Stimulated activated CD8-positive, alpha-beta memory T cell treated with anti-CD3 and anti-CD28 coated beads, Interleukin-2, amount 100 ng/mL, for 1 hour (primary cell): Measurements from ENCODE around the gene URGCP.
"Not testable (repeated sequence)": the region's sequence is repeated elsewhere in the genome, so short reads cannot be mapped to it uniquely, and the experiment has no call there.

Experiments used
- DNase-seq, 2 donors: peaks; one replicate each; pipeline ENCODE4 v3.0.0-alpha.2; 2020; ENCODE audit warnings: low read depth in 2 of 2

URGCP gene

DNA sequence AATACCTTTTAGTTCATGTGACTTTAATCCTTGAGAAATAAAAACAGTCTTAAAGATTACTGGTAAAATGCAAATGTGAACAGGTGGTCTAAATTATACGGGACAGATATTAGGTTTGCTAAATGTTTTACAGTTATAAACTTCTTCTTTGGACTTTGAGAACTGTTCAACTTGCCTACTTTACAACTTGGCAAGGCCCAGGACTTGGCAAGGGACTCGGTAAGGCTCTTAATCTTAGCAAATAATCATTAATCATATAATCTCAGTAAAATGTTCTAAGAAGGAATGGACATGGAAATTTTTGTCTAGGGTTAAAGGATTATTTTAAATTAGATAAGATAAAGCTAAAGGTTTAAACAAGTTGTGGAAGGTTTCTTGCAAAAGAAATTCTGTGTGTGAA, 15.0 kb upstream of the URGCP start:
- no peak for DNase-seq

DNA sequence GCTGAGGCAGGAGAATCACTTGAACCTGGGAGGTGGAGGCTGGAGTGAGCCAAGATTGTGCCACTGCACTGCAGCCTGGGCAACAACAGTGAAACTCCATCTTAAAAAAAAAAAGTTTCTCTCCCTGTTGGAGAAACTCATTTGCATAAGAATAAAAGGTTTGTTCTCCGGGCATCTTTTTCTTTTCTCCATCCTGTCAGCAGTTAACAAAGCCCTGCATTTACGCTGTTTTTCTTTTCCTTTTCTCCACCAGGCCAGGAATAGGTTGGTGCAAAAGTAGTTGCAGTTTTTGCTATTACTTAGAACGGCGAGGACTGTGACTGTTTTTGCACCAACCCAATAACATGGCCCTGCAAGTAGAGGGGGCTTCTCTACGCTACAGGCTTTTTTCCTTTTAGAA, 9.5 kb upstream of the URGCP start:
- DNase-seq = no peak

DNA sequence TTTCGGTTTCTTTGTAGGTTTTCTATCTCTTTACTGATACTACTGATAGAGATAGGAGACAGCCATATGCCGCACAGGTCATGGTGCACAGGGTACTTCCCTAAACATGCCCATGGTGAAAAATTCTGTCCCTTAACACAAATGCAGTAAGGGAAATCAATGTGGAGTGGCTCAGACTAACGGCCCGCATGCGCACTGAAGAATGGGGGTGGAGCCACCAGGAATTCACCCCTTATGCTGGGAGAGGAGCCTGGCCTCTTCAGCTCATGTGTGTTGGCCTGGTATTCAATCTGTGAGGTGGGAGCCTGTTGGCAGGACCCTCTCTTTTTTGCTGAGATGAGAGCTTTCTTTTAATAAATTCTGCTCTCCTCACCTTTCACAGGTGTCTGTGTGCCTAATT, 8.4 kb upstream of the URGCP start:
- no peak for DNase-seq

DNA sequence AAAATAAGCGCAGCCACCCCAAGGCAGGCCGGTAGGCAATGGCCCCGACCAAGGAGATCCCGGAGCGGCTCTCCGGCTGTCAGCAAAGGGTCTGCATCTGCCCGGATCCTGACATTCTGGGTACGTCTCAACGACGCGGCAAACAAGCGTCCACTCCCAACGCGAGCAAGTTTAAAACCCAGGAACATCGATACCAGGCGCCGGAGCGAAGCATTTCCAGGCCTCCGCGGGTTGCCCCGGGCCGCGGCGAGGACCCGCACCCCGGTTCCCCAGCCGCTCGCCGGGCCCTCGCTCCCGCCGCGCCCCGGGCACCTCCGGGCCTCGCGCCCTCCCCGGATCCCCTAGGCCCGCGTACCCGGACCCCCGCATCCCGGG, 453 bp downstream of the URGCP start:
- DNase-seq = no peak

DNA sequence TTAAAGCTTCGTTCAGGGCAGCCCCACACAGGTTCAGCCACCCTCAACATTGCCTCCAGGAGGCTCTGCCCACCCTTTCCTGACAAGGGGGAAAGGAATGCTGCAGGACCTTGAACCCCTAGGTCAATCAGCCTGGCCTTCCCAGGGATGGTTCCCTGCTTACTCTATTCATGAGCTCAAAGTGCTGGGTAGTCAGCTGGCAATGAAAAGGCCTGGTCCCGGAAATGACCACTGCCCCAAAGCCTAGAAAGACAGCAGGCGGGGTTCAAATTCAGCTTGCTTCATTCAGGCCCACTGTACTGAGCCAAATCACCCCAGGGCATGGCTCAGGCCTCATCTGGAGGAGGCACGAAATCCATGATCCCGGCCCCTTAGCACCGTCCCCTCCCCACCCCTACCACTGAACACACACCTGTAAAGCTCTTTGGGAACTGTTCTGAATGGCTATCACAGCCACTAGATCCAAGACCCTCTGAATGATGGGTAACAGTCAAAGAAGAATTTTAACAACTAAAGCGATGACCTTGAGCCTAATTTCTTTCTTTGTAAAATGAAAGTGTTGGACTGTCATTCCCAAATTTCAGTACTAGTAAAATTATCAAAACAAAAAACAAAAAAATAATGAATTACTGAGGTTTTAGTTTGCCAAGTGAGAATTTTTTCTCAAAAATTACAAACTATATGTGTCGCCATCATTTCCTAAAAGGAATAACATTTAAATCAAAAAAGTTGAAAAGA, 1.0 kb downstream of the URGCP start:
- DNase-seq = no peak

DNA sequence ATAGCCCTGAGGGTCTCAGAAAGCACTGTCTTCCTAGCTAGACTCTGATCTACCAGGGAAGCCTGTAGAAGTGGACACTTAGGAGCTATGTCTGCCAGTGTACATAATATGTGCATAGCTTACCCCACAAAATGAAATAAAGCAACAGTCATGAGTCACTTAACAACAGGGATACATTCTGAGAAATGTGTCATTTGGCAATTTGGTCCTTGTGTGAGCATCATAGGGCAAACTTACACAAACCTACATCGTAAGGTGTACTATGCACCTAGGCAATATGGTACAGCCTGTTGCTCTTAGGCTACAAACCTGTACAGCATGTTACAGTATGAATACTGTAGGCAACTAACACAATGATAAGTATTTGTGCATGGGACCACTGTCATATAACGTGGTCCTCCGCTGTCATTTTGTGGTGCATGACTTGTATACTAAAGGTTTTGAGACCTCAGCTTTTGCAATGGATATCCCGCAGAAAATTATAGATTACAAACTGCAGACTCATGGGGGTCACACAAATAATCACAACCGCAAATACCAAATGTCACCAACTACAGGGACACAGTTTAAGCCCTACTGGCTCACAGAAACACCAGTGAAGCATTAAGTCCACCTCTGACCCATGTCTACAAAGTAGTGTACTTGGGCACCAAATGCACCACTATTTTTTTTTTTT, 1.7 kb downstream of the URGCP start:
- no peak for DNase-seq

DNA sequence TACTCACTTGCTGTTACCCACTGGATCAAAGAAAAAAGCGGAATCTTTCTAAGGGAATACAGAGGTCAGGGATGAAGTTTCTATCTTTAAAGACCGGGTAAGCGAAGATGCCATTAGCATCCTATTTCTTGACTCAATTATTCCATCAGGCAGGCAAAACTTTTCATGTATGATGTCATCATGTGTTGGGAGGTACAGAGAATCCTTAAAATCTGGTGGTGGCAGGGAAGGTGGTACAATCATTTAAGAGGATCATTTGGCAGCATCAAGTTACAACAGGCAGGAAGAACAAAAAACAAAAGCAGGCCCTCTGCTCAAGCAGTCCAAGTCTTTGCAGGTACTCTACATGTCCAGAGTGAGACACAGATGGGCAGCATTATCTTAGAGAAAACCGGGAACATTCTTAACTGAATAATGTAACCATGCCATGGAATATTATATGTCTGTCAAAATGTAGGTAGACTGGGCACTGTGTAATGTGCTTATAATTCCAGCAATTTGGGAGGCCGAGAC, 3.8 kb downstream of the URGCP start:
- no peak for DNase-seq

DNA sequence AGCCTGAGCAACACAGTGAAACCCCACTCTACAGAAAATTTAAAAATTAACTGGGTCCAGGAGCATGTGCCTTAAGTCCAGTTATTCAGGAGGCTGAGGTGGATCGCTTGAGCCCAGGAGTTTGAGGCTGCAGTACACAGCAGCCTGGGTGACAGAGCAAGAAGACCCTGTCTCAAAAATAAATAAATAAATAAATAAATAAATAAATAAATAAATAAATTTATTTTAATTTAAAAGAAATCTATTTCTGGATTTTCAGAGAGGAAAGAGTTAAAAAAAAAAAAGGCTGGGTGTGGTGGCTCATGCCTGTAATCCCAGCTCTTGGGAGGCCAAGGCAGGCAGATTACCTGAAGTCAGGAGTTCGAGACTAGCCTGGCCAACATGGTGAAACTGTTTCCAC, 7.8 kb downstream of the URGCP start:
- not testable (repeated sequence) for DNase-seq

DNA sequence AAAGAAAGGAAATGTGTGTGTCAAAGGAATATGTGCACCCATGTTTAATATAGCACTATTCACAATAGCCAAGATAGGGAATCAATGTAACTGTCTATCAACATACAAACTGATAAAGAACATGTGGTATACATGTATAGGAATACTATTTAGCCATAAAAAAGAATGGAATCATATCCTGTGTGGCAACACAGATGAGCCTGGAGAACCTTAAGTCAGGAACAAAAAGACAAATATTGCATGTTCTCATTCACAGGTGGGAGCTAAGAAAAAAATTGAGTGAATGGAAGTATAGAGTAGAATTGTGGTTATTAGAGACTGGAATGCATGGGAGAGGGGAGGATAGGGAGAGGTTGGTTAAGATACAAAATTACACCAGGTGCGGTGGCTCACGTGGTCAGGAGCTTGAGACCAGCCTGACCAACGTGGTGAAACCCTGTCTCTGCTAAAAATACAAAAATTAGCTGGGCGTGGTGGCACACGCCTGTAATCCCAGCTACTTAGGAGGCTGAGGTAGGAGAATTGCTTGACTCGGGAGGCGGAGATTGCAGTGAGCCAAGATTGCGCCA, 10.5 kb downstream of the URGCP start:
- no peak for DNase-seq

DNA sequence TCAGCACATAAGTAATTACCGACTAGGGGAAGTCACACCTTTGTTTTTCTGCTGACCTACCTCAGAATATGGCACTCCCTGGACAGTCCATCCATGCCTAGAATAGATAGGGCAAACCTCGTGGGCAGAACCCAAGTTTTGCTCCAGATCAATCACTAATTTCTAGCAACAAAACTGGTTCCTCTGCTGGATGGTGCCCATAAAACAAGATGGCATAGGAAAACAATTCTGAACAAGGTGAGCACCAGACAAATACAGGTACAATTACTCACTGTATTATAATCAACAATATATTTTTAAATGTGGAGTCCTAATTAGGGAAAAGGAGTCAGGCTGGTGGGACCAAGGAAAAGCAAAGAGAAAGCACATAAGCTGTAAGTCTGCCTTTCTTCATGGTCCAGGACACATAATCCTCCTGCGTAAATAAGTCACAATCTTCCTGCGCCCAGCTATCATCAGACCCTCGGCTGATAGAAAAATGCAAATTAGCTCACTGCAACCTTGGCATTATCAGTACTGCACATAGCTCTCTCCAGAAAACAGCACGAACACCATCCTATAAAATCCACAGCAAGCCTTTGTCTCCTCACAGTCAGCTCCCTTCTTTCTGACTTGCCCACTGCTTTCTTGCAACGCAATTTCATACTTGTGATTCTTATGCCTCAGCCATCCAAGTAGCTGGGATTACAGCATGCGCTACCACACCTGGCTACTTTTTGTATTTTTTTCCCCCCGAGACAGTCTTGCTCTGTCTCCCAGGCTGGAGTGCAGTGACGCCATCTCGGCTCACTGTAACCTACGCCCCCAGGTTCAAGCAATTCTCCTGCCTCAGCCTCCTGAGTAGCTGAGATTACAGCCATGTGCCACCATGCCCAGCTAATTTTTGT, 15.1 kb downstream of the URGCP start:
- no peak for DNase-seq

DNA sequence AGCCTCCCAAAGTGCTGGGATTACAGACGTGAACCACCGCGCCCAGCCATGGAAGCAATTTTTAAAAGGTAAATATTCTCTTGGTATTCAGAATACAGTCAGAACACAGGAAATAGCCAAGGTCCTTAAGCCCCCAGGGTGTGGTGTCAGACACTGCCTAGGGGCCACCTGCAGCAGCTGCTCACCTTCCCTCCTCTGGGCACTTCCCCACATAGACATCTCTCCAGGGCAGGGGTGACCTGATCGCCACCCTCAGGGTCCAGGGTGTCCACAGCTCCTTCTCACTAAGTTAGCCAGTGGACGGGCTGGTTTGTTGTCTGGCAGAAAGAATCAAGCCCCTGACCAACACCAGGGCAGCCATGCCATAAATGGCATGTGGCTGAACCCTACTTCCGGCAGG, 15.9 kb downstream of the URGCP start:
- no peak for DNase-seq

DNA sequence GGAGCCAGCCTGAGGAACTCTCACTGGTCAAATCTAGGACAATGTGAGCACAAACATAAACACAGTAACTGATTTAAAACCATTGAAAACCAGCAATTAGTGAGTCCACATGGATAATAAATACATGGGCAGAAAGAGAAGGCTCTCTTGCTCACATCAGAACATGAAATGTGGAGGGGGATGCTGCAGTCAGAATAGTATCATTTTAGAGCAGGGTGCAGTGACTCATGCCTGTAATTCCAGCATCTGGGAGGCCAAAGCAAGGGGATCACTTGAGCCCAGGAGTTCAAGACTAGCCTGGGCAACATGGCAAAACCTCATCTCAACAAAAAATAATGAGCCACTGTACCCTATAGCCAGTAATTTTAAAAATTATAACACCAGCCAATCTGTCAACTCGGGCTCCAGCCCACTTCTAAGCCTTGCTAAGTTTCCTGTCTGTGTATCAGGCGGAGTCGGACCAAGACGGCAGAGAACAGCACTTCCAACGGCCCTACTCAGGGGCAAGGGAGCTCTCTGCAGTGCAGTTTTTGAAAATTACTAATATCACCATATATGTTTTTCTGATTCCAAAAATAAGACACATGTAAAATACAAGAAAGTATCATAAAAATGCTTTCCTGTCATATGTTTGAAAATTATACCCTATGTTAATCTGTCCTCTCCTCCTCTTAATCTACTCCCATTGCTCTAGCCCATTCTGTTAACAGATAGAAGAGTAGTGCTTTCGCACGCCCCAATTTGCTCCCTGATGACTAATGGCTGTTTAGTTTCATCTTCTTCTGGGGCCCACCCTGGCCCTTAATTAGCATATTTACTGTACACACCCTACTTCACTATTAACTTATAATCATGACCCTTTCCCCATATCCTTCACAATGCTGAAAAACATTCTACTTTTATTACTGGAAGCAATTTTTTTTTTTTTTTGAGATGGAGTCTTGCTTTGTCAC, 17.1 kb downstream of the URGCP start:
- no peak for DNase-seq

DNA sequence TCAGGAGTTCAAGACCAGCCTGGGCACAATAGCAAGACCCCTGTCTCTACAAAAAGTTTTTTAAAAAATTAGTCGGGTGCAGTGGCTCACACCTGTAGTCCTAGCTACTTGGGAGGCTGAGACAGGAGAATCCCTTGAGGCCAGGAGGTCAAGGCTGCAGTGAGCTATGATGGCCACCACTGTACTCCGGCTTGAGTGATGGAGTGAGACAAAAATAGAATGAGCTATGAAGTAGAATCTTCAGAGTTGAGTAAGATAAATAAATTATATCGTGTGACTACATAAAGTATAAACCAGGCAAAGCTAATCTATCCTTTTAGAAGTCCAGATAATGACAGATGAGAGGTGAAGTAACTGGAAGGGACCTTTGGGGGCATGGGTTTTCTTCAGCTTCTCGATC, 21.8 kb downstream of the URGCP start:
- DNase-seq = no peak

DNA sequence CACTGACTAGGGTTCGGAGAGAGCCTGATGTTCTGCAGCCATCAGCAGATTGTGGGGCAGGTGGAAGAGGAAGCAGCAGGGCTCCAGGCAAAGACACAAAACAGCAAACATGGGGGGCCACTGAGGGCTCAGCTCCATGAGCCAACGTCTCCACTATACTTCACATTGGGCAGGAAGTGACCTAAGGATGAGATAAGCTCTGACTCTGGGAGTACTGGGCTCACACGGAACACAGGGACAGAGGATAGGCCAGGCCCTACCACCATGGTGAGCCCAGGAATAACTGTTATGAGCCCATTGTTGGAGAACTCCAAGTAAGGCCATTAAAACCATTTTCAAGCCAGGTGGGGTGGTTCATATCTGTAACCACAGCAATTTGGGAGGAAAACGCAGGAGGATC, 22.2 kb downstream of the URGCP start:
- no peak for DNase-seq

DNA sequence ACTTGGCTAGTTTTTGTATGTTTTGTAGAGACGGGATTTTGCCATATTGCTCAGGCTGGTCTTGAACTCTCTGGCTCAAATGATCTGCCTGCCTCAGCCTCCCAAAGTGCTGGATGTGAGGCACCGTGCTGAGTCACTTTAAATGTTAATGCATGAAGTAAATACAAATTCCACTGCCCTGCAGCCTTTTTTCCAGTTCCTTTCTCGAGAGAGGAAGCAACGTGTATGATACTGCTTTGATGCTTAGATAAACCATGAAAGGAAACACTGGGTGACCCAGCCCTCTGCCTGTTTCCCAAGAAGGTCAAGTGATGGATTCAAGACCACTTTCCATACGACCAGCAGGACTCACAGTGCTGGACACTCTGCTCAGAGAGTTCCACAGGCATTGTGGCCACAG, 25.8 kb downstream of the URGCP start:
- DNase-seq = no peak

DNA sequence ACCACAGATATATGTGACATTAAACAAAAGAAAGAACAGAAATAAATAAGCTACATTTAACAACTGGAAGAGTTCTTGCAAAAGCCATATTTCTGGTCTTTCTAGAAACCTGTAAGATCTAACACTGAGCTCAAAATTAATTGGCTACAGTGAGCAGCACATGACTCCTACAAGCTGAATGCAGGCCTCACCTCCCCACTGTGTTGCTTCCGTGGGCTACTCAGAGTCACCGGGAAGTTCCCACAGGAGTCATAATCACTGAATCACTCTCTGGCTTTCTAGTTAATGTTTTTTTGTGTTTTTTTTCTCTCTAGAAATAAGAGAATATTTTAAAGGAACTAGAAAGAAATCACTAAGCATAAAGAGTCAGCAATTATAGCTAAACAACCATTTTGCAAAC, 26.9 kb downstream of the URGCP start:
- no peak for DNase-seq

DNA sequence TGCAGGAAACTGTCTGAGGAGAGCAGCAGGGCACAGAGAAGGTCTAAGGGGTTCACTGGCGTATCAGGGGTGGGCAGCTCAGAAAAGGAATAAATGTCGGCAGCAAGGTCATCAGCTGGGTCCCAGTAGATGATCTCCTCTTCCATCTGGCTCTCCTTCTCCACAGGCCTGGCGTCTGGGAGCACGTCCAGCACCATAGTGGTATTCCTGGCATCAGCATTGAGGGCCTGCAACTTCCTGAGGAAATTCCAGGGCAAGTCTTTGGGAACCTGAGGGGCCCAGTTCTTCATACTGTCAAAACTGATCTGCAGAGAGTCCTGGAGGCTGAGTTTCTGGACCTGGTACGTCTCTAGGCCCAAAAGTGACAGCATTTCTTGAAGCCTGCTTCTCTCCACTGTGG, 27.5 kb downstream of the URGCP start:
- DNase-seq = no peak

DNA sequence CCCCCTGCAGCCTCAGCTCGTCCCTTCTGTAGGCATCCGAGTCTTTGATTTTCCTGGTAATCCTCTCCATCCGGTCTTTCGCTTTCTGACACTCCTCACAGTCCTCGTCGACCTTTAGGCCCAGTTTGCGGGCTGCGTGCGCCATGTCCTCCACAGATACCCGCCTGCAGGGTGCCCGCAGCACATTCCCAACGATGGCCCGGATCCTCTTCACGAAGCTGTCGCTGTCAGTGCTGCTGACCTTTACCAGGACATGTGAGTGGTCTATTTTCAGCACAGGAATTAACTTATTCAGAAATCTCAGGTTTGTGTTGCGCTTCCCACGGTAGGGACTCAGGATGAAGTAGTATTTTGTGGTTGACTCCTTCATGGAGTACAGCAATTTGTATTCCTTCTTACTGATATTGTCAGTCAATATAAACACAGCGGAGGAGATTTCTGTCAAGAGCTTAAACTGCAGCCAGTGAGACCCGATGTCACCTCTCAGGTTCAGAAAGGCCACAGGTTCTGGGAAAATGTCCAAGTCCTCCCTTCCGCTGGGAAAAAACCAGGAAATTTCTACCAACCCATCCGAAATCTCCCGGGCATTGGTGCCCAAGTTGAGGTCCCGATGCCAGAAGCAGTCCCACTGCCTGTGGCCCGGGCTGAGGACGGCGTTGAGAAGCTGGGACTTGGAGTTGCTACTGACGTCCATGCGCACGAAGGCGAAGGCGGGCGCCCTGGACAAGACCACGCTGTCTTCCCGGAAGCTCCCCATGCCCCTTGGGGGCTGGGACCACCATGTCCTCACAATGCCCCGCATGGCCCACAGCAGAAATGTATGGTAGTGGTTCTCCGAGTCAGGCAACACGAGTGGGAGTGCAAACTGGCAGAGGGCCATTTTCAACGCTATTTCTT, 28.2 kb downstream of the URGCP start:
- DNase-seq = no peak

DNA sequence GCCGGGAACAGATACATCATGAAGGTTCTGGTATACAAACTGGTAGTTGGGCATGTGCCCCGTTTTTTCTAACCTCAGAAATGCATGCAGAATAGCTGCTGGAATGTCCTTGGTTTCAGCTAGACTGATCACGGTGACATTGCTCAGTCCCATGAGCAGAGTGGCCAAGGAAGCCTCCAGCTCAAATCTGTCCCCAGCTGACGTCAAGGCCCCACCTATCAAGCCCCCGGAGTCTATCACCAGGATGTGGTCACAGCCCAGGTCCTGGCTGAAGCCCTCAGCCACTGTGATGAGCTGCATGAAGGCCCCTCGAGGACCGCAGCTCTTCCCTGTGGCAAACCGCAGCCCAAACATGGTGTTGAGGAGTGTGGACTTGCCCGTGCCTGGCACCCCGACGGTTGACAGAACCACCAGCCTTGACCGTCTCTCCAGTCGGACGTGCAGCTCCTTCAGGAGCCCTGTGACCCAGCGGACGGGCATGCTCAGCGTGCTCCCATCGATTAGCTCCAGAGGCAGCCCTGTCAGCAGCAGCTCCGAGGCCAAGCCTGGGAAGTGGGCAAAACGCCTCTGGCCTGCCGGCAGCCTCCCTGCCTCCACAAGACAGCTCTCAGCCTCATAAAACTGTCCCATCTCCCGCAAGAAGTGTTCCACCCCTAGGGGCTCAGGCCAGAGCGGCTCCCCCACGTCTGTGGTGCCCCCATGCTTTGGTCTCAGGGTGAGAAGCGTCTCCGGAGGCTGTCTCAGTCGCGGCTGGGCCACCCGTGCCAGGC, 29.2 kb downstream of the URGCP start:
- DNase-seq = no peak
